Nucleus accumbens (tissue), 56 donors: ENCODE results near the gene DZIP3.

Experiments
- DNase-seq, 56 donors: peaks; one replicate each; lab custom pipeline; 2025; lab: John Stamatoyannopoulos, UW

Gene DZIP3, protein sequence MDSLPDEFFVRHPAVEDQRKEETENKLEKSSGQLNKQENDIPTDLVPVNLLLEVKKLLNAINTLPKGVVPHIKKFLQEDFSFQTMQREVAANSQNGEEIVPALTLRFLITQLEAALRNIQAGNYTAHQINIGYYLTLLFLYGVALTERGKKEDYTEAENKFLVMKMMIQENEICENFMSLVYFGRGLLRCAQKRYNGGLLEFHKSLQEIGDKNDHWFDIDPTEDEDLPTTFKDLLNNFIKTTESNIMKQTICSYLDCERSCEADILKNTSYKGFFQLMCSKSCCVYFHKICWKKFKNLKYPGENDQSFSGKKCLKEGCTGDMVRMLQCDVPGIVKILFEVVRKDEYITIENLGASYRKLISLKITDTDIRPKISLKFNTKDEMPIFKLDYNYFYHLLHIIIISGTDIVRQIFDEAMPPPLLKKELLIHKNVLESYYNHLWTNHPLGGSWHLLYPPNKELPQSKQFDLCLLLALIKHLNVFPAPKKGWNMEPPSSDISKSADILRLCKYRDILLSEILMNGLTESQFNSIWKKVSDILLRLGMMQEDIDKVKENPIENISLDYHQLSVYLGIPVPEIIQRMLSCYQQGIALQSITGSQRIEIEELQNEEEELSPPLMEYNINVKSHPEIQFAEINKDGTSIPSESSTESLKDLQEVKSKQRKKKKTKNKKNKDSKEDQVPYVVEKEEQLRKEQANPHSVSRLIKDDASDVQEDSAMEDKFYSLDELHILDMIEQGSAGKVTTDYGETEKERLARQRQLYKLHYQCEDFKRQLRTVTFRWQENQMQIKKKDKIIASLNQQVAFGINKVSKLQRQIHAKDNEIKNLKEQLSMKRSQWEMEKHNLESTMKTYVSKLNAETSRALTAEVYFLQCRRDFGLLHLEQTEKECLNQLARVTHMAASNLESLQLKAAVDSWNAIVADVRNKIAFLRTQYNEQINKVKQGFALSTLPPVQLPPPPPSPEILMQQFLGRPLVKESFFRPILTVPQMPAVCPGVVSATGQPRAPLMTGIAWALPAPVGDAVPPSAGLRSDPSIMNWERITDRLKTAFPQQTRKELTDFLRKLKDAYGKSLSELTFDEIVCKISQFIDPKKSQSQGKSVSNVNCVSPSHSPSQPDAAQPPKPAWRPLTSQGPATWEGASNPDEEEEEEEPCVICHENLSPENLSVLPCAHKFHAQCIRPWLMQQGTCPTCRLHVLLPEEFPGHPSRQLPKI

DNA sequence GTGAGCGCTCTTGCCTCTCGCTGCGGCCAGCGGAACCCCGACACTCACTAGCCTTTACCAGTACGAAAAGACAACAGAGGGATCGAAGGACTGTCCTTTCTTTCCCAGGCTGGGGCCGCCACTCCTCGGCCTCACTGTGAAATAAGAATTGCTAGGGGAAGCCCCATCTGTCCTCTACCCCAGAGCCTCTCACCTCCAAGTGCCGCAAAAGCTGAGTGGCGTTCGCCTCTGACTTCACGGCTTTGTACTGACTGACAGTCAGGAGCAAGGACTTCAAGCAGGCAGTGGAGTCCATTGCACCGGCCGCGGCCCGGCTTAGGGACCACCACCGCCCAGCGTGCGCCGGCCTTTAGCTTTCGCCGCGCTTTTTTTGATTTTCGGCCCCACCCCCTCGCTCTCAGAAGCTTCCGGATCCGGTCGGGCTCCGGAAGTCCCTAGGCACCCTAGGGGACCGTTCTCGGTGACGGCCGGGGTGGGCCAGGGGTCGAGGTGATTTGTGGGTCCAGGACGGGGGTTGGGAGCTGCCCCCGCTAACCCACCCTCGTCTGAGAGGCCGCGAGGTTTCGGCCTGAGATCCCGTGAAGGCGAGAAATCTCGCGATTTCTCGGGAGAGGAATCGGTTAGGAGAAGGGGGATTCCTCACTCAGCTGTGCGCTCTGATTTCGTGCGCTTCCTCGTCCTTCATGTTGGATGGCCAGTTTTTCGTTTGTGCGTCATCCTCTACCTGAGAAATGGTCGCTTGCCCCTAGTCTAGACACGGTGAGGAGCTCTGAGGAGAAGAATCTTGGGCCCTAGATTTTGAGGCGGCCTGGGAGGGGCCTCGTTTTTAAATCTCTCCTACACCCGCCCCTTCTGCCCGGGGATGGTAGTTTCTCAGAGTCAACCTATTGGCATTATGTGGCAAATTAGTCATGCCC lies at the start of gene DZIP3, which contains the start of gene CIP2A:
Gene DZIP3, plus strand, starts transcription at position 642 of the 917 bp plus-strand sequence. CDS start 15,685 bp downstream, outside the sequence.
Gene CIP2A, minus strand, starts transcription at position 358 of the 917 bp plus-strand sequence. Its CDS starts 63 bp downstream, at position 295.
- peak in 55 of 56 donors; percentile 36 to 90 (median 74) for DNase-seq

DNA sequence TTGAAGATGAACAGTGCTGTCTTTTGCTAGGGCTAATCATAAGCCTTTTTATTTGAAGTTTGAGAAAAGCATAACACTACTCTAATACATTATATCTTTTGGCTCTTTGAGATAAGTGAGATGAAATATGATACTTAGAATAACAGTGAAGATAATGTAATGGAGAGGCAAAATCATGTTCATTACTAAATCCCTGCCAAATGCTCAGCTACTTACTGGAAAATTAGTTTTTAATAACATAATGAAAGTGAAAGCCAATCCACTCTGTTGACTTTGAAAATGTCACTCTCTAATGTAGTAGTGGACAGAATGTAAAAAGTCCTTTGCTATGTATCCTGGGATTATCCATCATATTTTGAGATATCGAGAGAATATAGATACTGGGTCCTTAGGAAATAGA lies 43.3 kb upstream of the DZIP3 start:
- DNase-seq, result no peak

DNA sequence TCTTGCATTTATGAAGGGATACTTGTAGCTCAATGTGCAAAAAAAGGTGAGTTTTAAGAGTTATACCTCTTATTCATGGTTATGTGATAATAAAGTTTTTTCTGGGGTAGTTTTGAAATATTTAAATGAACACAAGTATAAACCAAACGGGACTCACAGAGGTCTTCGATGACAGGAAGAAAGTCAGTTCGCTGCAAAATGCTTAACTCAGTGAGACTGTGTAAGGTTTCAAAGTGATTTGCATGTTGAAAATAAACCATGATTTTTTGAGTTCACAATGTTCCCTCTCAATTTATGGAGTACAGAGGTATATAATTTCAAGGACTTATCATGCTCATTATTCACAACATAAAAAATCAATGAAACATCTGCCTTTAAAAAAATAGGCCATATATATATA lies 42.8 kb upstream of the DZIP3 start:
- no peak for DNase-seq

DNA sequence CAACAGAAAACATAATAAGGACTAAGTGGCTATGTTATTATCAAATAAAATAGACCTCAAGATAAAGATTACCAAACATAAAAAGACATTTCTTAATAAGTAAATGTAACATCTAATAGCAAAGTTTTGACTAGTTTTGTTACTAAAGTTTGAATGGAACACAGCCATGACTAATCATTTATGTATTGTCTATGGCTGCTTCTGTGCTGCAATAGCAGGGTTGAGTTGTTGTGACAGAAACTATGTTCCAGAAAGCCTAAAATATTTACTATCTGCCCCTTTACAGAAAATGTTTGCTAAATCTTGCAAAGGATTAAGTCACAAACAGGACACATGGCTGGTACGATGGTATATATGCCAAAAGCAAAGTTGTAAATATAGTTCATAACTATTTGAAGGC lies 41.2 kb upstream of the DZIP3 start:
- no peak for DNase-seq

DNA sequence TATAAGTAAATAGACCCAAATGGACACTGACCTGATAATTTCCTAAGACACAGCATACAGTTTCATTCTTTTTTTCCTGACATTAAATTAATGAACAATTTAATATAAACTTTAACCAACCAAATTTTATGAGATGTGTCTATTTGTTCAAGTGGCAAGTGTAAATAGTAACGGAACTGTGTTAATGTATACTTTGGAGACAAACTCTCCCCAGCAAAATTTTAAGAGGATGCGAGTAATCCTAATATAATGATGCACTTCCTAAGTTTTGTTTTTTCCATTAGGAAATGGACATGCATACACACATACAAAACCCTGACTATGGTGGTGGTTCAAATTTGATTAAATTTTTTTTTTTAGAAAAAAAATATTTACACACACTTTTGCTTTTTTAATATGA lies 40.6 kb upstream of the DZIP3 start:
- no peak for DNase-seq

DNA sequence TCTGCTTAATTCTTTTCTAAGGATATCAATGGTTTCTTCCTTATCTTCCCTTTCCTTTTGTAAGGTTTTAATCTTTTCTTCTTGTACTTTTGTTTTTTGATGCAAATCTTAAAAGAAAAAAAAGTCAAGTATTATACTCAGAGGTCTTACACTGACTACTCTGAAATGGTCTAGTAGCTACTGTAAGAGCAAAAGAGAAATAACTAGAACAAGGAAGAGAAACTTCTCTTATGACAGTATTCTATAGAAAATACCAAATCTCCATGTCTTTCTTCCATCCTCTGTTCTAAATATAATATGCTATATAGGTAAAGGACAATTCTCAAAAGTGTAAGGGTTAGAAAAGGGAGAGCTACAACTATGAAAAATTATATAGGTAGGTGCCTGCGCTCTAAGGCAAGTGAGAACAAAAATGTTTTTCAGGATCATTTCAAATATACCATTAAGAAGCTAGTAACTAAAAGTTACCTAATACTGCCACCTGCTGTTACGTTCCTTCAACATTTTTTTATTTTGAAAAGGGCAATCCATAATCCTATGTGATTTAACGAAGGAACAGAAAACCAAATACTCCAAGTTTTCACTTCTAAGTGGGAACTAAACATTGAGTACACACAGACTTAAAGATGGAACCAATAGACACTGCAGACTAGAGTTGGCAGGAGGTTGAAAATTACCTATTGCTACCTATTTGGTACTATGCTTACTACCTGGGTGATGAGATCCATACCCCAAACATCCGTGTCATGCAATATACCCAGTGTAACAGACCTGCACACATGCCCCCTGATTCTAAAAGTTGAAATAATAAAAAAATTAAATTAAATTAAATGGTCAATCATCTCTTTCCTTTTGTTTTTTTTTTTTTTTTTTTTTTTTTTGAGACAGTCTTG lies 37.0 kb upstream of the DZIP3 start:
- DNase-seq, result no peak

DNA sequence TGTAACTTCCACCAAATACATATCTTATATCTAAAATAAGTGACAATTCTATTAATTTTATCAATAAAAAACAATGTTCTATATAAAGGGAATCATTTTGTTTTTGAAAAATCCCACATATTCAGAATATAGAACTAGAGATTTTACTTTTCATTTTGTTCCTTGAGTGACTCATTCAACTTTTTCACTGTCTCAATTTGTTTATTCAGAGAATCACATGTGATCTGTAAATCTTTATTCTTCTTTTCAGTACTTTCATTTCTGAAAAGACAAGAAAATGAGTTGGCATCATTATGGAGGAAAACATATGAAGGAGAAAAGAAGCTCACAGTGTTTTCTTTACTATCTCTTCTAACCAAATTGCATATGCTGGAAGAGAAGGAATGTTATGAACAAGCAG lies 35.3 kb upstream of the DZIP3 start:
- DNase-seq, result no peak

DNA sequence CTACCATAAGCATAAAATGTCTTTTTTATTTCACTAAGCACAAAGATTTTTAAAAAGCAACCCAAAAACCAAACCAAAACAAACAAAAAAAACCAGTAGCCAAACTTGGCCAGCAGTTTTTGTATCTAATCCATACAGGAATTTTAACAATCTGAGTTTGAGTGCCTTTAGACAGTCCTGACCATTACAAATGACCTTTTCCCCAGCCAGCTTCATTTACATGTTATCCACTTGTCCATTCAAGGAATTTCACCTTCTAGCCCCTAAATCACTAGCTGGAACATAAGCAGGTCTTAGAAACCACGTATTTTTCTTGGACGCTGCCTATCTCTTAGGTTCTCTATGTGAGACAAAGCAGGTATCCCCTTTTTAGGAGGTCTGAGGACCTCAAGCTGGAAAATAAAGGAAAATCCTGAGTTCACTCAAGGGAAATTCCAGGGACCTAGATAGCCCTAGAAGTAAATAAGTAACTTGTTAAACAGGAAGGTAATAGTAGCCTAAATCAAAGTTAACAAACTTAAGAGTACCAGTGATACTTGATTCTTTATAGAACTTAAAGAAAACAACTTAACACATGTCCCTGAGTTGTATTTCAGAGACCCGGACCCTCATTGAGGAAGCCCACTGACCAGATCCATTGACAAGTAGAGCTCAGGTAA lies 34.5 kb upstream of the DZIP3 start:
- DNase-seq, result no peak

DNA sequence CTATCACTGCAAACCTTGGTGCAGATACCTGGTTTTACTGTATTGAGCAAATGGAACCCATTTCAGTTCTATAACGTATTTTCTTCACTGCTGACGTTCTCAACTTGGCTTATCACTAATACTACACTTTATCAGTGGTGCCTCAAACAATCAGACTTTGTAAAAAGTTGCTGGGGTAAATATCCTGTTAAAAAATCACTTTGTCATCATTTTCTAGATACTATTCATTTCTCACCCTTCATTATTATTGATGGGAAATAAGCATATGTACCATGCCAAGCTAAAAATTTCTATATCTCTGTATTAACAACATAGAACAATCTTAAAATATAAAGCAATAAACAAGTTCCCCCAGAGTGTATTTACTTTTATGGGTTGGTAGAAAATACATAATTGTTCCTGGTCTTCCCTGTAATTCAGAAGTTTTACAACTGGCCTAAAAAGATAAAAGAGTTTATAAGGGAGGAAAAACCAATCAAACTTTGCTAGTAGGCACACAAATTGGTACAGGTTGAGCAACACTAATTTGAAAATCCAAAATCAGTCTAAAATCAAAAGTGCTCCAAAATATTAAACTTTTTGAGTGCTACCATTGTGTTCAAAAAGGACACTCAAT lies 33.4 kb upstream of the DZIP3 start:
- DNase-seq, result no peak

DNA sequence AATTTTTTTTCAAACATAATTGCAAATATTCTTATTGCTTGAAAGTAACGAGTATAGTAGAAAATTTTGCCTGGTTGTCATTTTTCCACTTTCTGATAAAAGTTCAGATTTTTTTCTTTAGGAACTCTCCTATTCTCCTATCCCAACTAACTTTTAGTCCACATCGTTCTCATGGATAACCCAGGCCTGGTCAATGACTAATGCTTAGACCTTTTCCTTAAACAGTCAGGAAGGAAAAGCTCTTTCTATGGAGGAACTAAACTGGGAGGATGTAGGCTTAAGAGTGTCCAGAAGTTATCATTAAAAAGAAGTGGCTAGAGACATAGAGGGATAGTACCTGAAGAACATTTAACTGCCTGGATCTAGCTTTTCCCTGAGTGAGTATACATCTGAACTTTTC lies 27.0 kb upstream of the DZIP3 start:
- no peak for DNase-seq

DNA sequence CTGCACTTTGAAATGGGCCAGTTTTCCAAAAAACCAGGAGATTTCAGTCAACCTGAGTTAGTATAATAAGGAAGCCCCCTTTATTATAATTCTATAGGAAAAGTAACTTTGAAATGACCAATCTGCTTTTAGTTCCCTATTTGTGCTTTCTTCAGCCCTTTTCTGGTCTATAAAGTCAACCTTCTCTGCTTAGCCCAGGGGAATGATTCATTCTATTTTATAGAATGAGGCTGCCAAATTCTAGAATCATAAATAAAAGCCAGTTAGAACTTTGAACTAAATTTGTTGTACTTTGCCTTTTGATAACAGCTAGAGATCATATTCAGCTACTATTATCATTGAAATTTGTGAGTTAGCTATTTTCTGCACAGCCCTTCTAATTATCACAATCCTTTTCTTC lies 25.0 kb upstream of the DZIP3 start:
- DNase-seq, result no peak

DNA sequence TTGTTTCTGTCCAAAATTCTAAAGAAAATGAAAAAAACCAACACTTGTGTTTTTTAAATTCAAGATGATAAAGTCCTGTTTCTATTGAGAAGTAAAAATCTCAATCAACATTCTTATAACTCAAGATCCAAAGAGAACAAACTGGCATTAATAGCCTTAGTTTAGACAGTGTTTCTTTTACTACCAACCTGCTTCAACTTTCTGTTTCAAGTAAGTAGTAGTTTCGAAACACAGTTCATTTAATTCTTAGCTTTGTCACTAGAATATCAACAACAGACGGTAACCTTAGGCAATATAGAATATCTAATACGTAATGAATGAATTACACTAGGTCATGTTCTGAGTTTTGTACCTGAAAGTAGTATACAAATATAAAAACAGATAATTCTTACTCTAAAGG lies 24.0 kb upstream of the DZIP3 start:
- DNase-seq, result no peak

DNA sequence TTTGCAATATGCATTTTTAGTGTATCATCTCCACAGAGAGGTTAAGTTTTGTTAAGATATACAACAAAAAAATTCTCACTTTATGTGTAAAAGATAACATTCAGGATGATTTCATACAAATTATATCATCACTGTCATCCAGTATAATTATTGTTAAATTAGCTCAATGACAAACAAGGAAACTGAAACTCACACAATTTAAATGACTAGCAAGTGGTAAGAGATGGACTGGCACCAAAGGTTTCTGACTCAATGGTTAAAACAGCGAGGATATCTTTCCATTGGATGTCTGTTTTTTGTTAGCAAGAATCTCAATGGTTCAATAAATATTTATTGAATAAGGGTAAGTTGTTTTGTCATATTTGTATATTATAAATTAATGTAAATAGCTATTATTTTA lies 22.9 kb upstream of the DZIP3 start:
- no peak for DNase-seq

DNA sequence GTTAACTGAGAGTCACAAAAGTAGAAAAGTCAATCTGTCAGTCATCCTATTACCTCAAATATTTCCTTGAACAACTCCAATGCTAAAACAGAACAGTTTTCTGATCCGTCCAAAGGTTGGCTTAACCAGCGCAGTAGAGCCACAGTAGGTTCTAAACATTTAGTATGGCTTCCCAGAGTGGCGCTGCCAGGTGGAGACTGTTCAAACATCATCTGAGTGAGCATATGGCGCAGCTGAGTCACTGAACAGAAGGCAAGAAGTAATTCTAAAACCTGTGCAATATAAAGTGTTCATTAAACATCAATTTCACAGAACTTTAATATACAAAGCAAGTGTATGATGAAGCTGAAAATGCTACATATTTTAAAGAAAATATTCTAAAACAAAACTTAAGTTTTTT lies 20.2 kb upstream of the DZIP3 start:
- no peak for DNase-seq

DNA sequence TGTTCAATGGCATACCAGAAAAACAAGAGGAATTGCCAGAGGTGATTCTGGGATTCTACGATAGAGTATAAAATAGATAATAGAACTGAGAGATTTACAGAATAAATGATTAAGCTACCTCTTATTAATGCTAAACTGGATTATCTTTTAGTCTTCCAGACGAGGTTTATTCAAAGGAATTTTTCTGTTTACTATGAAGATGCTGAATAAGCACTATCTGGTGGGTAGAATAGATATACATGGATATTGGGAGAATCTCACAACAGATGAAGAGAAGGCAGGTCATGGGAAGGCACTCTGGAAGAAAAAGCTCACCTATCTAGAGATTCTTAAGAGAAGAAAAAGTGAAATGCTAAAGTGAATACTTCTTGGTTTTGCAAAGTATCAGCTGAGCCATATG lies 11.5 kb upstream of the DZIP3 start:
- DNase-seq, result no peak

DNA sequence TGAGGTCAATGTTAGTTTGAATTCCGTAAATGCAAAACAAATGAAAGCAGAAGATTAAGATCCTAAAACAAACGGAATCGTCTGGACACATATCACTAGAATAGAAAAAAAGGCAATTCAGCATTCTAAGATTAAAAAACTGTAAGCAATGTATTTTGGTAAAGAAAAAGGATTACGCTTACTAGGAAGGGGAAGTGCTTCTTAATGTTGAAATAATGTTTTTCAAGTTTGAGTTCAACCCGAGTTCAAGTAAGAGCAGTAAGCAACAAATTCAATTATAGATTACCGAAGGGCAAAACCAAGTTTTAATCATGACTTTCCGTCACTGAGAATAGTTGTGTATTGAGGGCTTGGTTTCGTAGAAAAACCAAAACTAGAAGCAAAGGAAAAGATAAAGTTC lies 921 bp upstream of the DZIP3 start:
- no peak for DNase-seq

DNA sequence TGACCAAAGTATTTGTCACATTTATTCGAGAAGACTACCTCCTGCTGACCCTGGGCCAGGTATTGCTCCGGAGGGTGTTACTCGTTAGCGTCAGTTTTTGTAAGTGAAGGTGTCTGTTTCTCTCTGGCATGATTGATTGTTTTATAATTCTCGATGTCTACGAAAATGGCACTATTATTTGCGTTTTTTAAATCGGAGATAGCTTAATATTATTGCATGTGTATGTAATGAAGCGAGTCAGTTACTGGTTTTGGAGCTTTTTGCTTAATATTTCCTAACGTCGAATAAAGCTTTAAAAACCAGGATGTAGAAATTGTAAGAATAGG lies 439 bp downstream of the DZIP3 start:
- no peak for DNase-seq

DNA sequence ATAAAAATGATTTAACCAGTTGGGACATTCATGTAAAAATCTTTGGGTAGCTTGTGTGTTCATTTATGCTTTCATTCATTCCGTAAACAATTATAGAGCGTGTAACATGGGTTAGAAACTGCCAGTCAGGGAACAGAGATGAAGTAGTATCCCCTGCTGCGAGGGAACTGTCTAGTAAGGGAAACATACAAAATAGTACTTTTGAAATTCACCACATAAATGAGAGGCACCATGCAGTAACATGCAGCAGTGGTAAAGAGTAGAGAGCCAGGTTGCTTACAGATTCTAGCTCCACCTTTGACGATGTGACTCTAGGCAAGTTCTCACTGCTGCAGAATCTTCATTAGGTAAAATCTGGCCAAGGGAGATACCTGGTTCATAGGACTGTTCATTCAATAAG lies 938 bp downstream of the DZIP3 start:
- no peak for DNase-seq
